K562 (cell line): ENCODE results near the gene GANAB. TPM values are rescaled to one million over a fixed set of nuclear protein-coding genes. Genes with fewer than 3 reads are reported as not detected.

Source experiments
- CEBPB ChIP-seq: fragments of 450-650 bp; IDR thresholded peaks from 2 replicates; pipeline ENCODE4 v1.6.1; 2016; ENCODE audit warnings: missing genetic modification characterization, missing compliant biosample characterization
- EHMT2 ChIP-seq: fragments of 450-650 bp; IDR thresholded peaks from 2 replicates; pipeline ENCODE4 v1.6.1; 2018; ENCODE audit warnings: antibody characterized with exemption
- GTF2A2 ChIP-seq: IDR thresholded peaks from 2 replicates; pipeline ENCODE4 v1.6.1; 2016; ENCODE audit warnings: mild to moderate bottlenecking, missing genetic modification characterization, missing compliant biosample characterization
- HEY1 ChIP-seq: fragments of 250-450 bp; sonication (Bioruptor Pico); IDR thresholded peaks from 2 replicates; pipeline ENCODE4 v1.5.0; 2020; ENCODE audit warnings: mild to moderate bottlenecking, moderate library complexity, borderline replicate concordance
- JUN ChIP-seq, 2 experiments: sonication (generic) in 1 of 2; formaldehyde crosslinking in 1 of 2; IDR thresholded peaks; 2 replicates each; pipeline versions ENCODE4 v1.6.1 to v1.8.0; 2012 to 2022; ENCODE audit warnings: borderline replicate concordance in 2 of 2, mild to moderate bottlenecking in 2 of 2, improper control_type of control experiment in 1 of 2, low read depth in 1 of 2, low read length in 1 of 2, missing genetic modification reagents in 1 of 2
- KHSRP ChIP-seq: fragments of 450-650 bp; IDR thresholded peaks from 2 replicates; pipeline ENCODE4 v1.6.1; 2017
- MAFK ChIP-seq: IDR thresholded peaks from 2 replicates; pipeline ENCODE4 v1.6.1; 2011; ENCODE audit warnings: low read length, improper control_type of control experiment
- POLR2AphosphoS2 ChIP-seq: IDR thresholded peaks from 2 replicates; pipeline ENCODE4 v1.6.1; 2012; ENCODE audit warnings: low read length, improper control_type of control experiment
- POLR2H ChIP-seq: IDR thresholded peaks from 2 replicates; pipeline ENCODE4 v1.6.1; 2016; ENCODE audit warnings: missing genetic modification characterization, low read depth, mild to moderate bottlenecking, control low read depth, missing compliant biosample characterization, moderate library complexity
- POLR3A ChIP-seq: IDR thresholded peaks from 2 replicates; pipeline ENCODE4 v1.6.1; 2011; ENCODE audit warnings: borderline replicate concordance, mild to moderate bottlenecking, moderate library complexity; ENCODE audit not compliant: insufficient read length, insufficient read depth; ENCODE audit errors: extremely low read depth
- PURB ChIP-seq: sonication (generic); formaldehyde crosslinking; IDR thresholded peaks from 2 replicates; pipeline ENCODE4 v1.9.0; 2021; ENCODE audit warnings: low read depth, mild to moderate bottlenecking, missing genetic modification reagents
- SMARCA4 ChIP-seq: fragments of 450-650 bp; IDR thresholded peaks from 2 replicates; pipeline ENCODE4 v1.6.1; 2016
- YY1 ChIP-seq, 3 experiments: IDR thresholded peaks; 2 replicates each; pipeline ENCODE4 v1.6.1; 2011; ENCODE audit warnings: low read length in 2 of 3, mild to moderate bottlenecking in 2 of 3, moderate library complexity in 2 of 3, borderline replicate concordance in 1 of 3, control low read depth in 1 of 3, low read depth in 1 of 3; ENCODE audit not compliant: insufficient read depth in 3 of 3, insufficient replicate concordance in 2 of 3, control insufficient read depth in 1 of 3, insufficient read length in 1 of 3; ENCODE audit errors: extremely low read depth in 1 of 3
- ZBTB12 ChIP-seq: fragments of 250-450 bp; sonication (Bioruptor Pico); IDR thresholded peaks from 2 replicates; pipeline ENCODE4 v1.4.0; 2020
- ZNF354B ChIP-seq: fragments of 250-450 bp; sonication (Bioruptor Pico); IDR thresholded peaks from 2 replicates; pipeline ENCODE4 v1.4.0; 2020
- ZNF696 ChIP-seq: fragments of 250-450 bp; sonication (Bioruptor Pico); conservative IDR thresholded peaks from 2 replicates; pipeline ENCODE4 v1.4.0; 2020; ENCODE audit warnings: mild to moderate bottlenecking, moderate library complexity
- polyA plus RNA-seq, 8 experiments: library from polyadenylated mRNA; depleted of rRNA in 4 of 8; stranded (reverse) in 5 of 8; unstranded in 3 of 8; fragments of >200 nt; fragmentation: Nextera tagmentation in 2 of 8; fragmentation: Illumina TruSeq in 1 of 8; extraction: Ambion mirVana in 2 of 8; extraction: Trizol in 1 of 8; gene quantifications; 2 replicates each; pipeline versions ENCODE4 v1.2.1 to v1.2.3, GENCODE V29; 2011 to 2014; ENCODE audit warnings: inconsistent platforms in 1 of 8, missing spikeins in 1 of 8
- total RNA-seq, 7 experiments: library from RNA; depleted of rRNA in 6 of 7; stranded (reverse); fragments of >200 nt in 6 of 7; fragmentation: Illumina TruSeq in 2 of 7; extraction: Trizol in 2 of 7; gene quantifications; 2 replicates each; pipeline versions ENCODE4 v1.2.1 to v1.2.3, GENCODE V29; 2011 to 2021; ENCODE audit warnings: low replicate concordance in 1 of 7
- TF ChIP-seq, protein P1 (sequence below): fragments of 450-650 bp; IDR thresholded peaks from 2 replicates; pipeline ENCODE4 v1.6.1; 2016
- TF ChIP-seq, protein P2 (sequence below): fragments of 450-650 bp; formaldehyde crosslinking; IDR thresholded peaks from 2 replicates; pipeline ENCODE4 v1.4.0; 2020; ENCODE audit warnings: mild to moderate bottlenecking, moderate library complexity
- TF ChIP-seq, protein P3 (sequence below): fragments of 250-450 bp; sonication (Bioruptor Pico); IDR thresholded peaks from 2 replicates; pipeline ENCODE4 v1.8.0; 2022; ENCODE audit warnings: inconsistent platforms, mild to moderate bottlenecking, moderate library complexity, borderline replicate concordance

The GANAB gene
- total and polyA plus RNA-seq, 9 of the 15 experiments (the other 6 are each of a cell fraction or from before 2014, with no cell fraction given), result 6.5 to 284 (median 161) TPM

GRCh38 chr11:62621567-62622470 lies 24.6 kb downstream of the GANAB start, which contains the start of gene B3GAT3 (continued):
- no peak for TF ChIP-seq EHMT2
- TF ChIP-seq GTF2A2 (tag), result no peak
- TF ChIP-seq POLR2H, result peak; percentile 54
- TF ChIP-seq ZBTB12 (CRISPR knock-in tag), result peak; percentile 91
- TF ChIP-seq, protein P1, sequence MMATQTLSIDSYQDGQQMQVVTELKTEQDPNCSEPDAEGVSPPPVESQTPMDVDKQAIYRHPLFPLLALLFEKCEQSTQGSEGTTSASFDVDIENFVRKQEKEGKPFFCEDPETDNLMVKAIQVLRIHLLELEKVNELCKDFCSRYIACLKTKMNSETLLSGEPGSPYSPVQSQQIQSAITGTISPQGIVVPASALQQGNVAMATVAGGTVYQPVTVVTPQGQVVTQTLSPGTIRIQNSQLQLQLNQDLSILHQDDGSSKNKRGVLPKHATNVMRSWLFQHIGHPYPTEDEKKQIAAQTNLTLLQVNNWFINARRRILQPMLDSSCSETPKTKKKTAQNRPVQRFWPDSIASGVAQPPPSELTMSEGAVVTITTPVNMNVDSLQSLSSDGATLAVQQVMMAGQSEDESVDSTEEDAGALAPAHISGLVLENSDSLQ, result peak; percentile 65
- peak; percentile 93 for TF ChIP-seq JUN (IDR thresholded peaks at IDR 0.05; ENCODE audit: borderline replicate concordance, low read depth, low read length)
- no peak for TF ChIP-seq JUN (CRISPR knock-in tag; IDR thresholded peaks at IDR 0.05; ENCODE audit: borderline replicate concordance)
- TF ChIP-seq, protein P2, sequence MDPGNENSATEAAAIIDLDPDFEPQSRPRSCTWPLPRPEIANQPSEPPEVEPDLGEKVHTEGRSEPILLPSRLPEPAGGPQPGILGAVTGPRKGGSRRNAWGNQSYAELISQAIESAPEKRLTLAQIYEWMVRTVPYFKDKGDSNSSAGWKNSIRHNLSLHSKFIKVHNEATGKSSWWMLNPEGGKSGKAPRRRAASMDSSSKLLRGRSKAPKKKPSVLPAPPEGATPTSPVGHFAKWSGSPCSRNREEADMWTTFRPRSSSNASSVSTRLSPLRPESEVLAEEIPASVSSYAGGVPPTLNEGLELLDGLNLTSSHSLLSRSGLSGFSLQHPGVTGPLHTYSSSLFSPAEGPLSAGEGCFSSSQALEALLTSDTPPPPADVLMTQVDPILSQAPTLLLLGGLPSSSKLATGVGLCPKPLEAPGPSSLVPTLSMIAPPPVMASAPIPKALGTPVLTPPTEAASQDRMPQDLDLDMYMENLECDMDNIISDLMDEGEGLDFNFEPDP (CRISPR knock-in tag), result no peak
- TF ChIP-seq KHSRP, result peak; percentile 88
- no peak for TF ChIP-seq HEY1 (CRISPR knock-in tag)
- TF ChIP-seq PURB (CRISPR knock-in tag), result no peak
- no peak for TF ChIP-seq MAFK
- no peak for TF ChIP-seq ZNF354B (CRISPR knock-in tag)
- TF ChIP-seq POLR2AphosphoS2, result peak; percentile 99
- TF ChIP-seq, protein P3, sequence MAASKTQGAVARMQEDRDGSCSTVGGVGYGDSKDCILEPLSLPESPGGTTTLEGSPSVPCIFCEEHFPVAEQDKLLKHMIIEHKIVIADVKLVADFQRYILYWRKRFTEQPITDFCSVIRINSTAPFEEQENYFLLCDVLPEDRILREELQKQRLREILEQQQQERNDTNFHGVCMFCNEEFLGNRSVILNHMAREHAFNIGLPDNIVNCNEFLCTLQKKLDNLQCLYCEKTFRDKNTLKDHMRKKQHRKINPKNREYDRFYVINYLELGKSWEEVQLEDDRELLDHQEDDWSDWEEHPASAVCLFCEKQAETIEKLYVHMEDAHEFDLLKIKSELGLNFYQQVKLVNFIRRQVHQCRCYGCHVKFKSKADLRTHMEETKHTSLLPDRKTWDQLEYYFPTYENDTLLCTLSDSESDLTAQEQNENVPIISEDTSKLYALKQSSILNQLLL (CRISPR knock-in tag), result no peak
- no peak for TF ChIP-seq POLR3A
- peak in 2 of 3 experiments; percentile 66 to 81 for TF ChIP-seq YY1 (IDR thresholded peaks at IDR 0.05; ENCODE audit: borderline replicate concordance in 1 of 3, control insufficient read depth in 1 of 3, extremely low read depth in 1 of 3, insufficient read depth in 3 of 3, insufficient read length in 1 of 3, insufficient replicate concordance in 2 of 3, low read depth in 1 of 3, low read length in 2 of 3)
- peak; percentile 95 for TF ChIP-seq CEBPB (tag)
- peak; percentile 35; the same call in 1 of the 2 replicates for TF ChIP-seq SMARCA4
- no peak for TF ChIP-seq ZNF696 (CRISPR knock-in tag)
